Activated CD8-positive, alpha-beta memory T cell treated with anti-CD3 and anti-CD28 coated beads for 48 hours (primary cell): Measurements from ENCODE around the gene FXR2.

Experiments used
- DNase-seq, 3 experiments: peaks; one replicate each; pipeline ENCODE4 v3.0.0-alpha.2; 2020; ENCODE audit warnings: low read depth in 2 of 3, low spot score in 2 of 3

FXR2 gene

DNA sequence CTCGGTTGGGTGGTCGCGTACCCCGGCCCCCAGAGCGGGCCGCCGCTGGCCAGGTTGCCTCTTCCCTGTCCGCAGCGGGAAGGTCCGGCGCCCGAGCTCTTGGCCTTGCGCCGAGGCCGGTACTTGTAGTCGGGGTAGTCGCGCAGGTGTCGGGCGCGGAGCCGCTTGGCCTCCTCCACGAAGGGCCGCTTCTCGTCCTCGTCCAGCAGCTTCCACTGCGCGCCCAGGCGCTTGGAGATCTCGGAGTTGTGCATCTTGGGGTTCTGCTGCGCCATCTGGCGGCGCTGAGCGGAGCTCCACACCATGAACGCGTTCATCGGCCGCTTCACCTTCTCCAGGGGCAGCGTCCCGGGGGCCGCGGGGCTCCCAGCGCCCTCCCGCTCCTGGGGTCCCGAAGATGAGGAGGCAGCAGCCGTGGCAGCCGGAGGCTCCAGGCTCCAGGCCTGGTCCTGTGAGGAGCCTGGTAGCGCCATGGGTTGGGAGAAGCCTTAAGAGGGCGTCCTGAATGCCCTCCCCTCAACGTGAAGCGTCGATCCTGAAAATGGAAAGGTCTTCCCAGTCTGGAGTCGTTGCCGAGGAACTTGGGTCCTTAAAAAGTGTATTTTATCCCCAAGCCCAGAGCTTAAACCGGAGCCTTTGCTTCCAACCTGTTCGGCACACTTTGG lies 25.4 kb downstream of the FXR2 start:
- no peak for DNase-seq

DNA sequence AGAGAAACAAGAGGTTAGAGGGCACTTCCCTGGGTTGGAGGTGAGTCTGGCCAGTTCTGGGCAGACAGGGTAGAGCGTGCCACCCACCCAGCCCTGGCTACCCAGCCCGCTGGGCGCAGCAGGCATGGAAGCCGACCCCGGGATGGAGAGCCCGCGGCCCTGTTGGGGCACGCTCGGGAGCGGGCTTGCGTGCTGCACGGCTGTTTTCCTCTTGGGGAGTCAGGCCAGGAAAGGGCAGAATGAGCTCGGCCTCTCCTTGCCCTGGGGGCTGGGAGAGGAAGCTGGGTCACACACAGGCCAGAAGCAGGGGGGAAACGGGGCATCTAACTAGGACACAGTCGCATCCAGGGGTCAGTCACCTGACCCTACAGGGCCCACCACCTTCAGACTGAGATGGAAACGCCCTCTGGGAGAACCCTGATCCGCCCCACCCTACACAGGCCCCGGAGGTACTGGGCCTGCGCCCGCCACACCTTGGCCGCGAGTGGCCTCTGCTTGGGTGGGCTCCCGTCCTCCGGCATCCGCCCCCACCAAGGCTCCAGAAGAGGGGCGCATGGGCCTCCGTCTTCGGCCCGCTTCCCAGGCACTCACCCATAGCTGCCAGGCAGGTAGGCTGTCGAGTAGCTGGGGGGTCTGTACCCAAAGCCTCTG lies 26.0 kb downstream of the FXR2 start:
- no peak for DNase-seq

DNA sequence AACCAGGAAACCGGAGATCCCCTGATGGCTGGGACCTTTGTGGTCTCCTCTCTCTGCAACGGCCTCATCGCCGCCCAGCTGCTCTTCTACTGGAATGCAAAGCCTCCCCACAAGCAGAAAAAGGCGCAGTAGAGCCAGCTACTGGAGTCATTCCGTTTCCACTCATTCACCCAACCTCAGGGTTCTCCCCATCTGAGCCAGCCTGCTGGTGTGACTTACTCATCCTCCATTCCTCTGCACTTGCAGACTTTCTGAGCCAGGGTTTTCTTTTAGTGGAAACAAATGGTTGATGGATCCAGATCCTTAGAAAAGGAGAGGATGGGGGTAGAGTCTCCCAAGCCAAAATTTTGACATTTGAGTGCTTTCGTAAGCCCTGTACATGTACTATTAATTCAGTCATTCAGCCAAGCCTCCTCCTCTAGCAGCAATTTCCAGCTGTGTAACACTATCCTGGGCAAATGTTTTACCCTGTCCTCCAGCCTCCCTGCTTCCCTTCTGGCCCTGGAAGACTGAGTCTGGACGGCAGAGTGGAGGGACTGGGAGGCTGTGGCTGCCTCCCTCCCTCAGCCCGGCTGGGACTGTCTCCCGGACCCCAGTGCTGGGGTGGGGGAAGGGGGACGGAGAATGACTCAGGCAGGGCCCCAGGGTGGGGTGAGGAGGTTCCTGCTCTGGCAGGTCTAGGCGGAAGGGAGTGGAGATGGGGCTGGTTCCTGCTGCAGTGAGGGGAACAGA lies 27.1 kb downstream of the FXR2 start:
- no peak for DNase-seq

DNA sequence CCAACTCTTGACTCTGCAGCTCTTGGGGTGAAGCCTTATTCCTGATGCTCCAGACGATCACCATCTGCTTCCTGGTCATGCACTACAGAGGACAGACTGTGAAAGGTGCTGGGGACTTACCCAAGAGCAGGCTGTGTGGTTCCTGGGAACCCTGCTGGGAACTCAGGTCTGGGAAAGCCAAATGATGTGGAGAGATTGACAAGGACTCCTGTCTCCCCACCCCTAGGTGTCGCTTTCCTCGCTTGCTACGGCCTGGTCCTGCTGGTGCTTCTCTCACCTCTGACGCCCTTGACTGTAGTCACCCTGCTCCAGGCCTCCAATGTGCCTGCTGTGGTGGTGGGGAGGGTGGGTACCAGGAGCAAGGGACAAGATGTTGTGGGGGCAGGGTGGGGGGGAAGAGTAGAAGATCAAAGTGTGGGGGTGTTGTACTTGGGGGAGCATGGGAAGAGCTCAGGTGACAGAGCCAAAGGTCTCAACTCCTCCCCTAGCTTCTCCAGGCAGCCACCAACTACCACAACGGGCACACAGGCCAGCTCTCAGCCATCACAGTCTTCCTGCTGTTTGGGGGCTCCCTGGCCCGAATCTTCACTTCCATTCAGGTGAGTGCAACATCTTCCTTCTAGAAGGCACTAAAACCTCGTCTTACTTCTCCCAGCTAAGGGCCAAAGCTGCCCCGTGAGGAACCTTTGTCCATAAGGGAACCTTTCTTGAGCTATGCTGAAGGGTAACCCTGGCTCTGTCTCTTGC lies 27.9 kb downstream of the FXR2 start:
- no peak for DNase-seq

DNA sequence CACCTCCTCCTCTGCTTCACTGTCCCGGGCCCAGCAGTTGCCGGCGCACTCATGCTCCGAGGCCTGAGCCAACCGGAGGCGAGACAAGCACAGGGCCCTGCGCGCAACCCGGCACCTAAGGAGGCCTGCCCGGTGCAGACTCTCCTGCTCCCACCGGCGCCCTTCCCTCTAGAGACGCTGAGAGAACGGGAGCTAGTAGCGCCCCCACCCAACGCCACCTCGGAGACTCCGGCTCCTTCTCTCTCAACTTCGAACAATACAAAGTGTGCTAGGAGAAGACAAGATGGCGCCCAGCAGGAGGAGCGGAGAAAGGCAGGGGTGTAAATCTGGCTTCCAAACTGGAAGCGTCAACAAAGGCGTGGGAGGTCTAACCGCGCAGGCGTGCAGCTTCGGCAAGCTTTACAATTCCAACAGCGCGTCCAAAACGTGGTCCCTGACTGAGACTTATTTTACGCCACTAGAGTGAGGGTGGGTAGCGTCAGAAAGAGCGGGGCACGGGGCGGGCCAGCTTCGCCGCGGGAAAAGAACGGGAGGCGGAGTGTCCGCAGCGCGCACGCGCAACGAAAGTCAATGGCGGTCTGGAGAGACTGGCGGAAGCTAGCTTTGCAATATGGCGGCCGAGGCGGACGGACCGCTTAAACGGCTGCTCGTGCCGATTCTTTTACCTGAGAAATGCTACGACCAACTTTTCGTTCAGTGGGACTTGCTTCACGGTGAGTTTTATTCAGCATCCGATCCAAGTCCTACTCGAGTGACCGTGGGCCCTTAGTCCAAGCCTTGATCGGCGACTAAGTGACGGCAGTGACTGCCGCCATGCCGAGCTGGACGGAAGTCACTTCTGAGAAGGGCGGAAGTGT lies 31.2 kb downstream of the FXR2 start, which contains the start of gene MPDU1:
MPDU1 (plus strand) TSS at position 600 of the 857 bp plus-strand sequence; CDS start at position 611, 11 bp downstream.
- DNase-seq = peak; percentile 83 to 91 (median 89)

DNA sequence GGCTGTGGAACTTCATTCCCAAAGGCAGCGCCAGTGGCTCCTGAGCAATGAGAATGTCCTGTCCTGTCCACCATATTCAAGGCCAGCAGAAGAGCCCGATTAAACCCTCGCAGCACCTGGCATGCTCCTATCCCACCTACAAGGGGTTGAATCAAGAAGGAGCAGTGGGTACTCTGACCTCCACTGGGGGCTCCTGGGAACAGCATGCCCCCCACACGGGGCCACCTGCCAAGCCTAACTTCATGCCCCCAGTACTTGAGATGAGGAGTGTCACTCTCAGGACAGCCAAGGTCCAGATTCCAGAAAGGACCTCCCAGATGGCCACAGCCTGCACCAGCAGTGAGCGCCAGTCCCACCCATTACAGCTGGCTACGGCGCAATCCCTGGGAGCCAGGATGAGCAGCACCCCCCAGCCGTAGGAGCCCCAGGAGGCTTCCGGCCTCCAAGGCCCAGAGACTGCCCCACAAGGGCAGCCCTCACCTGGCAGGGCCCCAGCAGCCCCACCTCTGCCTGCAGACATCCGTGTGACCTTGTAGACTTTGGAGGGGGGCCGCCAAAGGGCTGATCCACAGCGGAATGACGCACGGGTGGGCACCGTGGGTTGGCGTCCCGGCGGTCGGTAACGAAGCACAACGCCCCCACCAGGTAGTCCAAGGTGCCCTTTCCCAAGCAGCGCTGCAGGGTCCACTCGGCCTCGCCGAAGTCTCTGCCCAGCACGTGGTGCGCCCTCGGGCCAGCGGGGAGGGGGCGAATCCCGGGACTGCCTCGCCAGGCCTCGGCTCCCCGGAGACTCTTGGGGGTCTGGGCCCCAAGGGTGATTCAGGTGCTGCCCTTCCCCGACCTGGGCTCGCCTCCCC lies 32.1 kb downstream of the FXR2 start:
- no peak for DNase-seq

DNA sequence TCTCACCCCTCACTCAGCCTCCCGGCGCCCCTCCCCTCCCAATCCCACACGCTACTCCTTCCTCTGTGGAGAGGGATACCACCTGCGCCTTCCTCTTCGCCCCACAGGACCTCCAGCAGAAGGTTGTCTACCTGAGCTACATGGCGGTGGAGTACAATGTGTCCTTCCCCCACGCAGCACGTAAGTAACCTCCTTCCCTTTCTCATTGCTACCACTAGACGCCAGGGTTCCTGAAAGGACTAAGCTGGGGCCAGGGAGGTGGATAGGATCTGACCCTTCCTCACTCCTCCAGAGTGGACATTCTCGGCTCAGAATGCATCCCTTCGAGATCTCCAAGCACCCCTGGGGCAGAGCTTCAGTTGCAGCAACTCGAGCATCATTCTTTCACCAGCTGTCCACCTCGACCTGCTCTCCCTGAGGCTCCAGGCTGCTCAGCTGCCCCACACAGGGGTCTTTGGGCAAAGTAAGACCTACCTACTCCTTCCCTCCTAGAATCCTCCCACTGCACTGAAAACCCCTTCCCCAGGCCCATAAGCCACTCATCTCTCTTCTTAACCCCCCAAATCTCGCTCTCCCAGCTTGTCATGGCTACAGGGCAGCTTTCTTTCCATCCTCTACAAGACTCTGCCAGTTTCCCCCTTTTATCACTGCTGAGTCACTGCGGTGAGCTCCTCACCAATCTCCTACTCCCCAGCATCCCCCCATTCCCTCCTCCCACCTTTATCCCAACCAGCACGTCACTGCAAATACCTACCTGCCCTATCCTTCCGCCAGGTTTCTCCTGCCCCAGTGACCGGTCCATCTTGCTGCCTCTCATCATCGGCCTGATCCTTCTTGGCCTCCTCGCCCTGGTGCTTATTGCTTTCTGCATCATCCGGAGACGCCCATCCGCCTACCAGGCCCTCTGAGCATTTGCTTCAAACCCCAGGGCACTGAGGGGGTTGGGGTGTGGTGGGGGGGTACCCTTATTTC lies 33.8 kb downstream of the FXR2 start:
- no peak for DNase-seq

DNA sequence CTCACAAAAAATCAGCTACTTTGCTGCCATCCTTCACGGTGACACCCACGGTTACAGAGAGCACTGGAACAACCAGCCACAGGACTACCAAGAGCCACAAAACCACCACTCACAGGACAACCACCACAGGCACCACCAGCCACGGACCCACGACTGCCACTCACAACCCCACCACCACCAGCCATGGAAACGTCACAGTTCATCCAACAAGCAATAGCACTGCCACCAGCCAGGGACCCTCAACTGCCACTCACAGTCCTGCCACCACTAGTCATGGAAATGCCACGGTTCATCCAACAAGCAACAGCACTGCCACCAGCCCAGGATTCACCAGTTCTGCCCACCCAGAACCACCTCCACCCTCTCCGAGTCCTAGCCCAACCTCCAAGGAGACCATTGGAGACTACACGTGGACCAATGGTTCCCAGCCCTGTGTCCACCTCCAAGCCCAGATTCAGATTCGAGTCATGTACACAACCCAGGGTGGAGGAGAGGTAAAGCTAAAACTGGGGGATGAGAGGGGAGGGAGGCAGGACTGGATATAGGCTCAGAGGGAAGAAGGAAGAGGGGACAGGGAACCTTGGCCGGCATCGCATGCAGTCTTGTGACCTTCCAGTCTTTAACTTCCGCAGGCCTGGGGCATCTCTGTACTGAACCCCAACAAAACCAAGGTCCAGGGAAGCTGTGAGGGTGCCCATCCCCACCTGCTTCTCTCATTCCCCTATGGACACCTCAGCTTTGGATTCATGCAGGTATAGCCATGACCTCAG lies 34.7 kb downstream of the FXR2 start:
- no peak for DNase-seq

DNA sequence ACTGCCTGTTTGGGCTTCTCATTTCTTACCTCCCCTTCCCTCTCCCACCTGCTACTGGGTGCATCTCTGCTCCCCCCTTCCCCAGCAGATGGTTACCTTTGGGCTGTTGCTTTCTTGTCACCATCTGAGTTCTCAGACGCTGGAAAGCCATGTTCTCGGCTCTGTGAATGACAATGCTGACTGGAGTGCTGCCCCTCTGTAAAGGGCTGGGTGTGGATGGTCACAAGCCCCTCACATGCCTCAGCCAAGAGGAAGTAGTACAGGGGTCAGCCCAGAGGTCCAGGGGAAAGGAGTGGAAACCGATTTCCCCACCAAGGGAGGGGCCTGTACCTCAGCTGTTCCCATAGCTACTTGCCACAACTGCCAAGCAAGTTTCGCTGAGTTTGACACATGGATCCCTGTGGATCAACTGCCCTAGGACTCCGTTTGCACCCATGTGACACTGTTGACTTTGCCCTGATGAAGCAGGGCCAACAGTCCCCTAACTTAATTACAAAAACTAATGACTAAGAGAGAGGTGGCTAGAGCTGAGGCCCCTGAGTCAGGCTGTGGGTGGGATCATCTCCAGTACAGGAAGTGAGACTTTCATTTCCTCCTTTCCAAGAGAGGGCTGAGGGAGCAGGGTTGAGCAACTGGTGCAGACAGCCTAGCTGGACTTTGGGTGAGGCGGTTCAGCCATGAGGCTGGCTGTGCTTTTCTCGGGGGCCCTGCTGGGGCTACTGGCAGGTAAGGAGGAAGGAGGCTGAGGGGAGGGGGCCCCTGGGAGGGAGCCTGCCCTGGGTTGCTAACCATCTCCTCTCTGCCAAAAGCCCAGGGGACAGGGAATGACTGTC lies 35.5 kb downstream of the FXR2 start, which contains the start of gene CD68:
CD68 (plus strand) TSS at position 638 of the 833 bp plus-strand sequence; CDS start at position 678, 40 bp downstream.
- DNase-seq = peak in 2 of 3 experiments; percentile 61 to 69

DNA sequence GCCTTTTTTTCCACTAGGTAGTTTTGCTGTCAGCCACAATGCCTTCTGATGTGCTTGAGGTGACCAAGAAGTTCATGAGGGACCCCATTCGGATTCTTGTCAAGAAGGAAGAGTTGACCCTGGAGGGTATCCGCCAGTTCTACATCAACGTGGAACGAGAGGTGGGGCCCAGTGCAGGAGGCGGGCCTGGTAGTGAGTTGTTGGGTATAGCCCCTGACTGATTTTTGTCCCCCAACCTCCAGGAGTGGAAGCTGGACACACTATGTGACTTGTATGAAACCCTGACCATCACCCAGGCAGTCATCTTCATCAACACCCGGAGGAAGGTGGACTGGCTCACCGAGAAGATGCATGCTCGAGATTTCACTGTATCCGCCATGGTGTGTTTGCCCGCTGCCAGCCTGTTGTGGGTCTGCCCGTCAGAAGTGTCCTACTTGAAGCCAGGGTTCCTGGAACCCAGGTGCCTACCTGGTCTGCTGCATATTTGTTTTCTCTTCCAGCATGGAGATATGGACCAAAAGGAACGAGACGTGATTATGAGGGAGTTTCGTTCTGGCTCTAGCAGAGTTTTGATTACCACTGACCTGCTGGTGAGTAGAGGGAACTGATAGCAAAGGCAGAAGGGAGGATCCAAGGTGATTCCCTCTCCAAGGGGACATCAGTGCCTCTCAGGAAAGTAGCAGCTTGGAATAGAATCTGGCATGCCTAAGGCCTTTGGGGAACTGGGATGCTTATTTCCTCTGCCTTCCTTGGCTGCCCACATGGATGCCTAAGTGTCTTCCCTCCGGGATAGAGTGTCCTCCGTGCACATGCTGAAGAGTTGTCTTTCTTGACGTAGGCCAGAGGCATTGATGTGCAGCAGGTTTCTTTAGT lies 37.1 kb downstream of the FXR2 start:
- DNase-seq = no peak

DNA sequence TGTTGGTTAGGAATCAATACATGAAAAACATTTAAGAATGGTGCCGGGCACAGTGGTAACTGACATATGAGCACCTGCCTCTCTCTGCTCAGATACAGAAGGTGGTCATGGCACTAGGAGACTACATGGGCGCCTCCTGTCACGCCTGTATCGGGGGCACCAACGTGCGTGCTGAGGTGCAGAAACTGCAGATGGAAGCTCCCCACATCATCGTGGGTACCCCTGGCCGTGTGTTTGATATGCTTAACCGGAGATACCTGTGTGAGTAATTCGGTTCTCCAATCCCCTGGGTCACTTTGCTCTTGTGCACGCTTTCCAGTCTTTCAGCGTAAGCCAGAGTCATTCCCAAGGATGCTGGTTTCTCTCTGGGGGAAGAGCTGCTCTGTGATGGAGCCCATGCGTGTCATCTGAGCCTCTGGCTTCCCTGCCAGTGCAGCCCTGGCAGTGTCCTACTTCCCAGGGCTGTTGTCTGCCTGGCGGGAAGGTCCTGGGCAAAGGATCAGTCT lies 38.2 kb downstream of the FXR2 start:
- no peak for DNase-seq

DNA sequence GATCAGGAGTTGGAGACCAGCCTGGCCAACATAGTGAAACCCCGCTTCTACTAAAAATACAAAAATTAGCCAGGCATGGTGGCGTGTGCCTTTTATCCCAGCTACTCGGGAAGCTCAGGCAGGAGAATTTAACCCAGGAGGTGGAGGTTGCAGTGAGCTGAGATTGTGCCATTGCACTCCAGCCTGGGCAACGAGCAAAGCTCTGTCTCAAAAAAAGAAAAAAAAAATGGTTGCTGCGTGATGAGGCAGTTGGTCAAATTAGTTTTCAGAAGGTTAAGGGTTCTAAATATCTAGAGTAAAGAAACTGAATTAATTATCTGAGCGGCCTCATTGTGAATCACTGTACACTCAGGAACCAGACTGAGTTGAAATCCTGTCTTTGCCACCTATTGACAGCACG lies 38.7 kb downstream of the FXR2 start:
- DNase-seq = no peak

DNA sequence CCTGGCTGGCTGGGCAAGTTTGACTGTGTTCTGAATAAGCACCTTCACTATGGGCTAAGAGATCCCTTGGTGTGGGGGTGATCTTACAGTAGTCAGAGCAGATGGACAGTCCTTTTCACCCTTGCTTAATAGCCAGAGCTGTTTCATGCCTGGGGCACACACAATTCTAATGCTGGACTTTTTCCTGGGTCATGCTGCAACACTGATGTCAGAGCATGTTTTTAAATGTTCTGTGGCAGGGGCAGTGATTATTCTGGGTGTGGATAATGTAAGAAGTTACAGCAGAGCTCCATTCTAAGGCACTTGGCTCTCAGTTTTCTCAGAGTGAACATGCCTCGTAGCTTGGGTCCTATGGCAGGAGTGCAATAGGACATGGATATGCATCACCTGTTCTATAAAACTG lies 39.2 kb downstream of the FXR2 start:
- no peak for DNase-seq

DNA sequence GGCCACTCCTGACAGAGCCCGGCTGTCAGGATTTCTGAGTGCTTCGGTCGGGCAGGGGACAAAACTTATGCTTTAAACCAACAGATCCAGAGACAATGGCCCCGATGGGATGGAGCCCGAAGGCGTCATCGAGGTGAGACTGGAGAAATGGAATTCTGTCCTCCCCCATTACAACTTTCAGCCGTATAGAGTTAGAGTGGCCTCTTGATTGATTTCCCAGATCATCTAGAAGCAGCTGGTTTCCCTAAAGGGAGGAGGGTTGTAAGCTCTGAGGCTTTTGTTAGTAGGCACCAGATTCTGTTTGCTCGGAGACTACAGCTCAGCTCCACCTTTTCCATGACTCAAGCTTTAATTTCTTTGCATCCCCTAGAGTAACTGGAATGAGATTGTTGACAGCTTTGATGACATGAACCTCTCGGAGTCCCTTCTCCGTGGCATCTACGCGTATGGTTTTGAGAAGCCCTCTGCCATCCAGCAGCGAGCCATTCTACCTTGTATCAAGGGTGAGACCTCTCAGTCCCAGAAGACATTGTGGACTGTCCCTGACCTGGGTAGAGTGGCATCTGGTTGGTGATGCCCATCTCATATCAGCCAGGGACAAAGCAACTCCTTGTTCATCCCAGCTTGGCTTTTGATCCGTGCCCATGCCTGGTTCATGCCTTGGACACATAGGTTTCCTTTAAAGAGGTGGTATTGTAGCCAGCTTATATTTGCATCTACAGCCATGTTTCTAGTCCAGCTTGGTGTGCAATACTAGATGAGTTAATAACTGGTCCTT lies 40.3 kb downstream of the FXR2 start:
- DNase-seq = no peak
